ENCODE data around the gene IRX5. TPM values are rescaled to one million over a fixed set of nuclear protein-coding genes. Genes with fewer than 3 reads are reported as not detected.

IRX5 gene
- total RNA-seq, 1 donor from 2014 or later = 2.6 TPM

GRCh38 chr16:54926166-54926838, 4.4 kb upstream of the IRX5 start:
- no peak overlapping the region for H3K4me3 Mint-ChIP-seq (ENCODE audit: unreplicated experiment)
- no peak for TF ChIP-seq CTCF (IDR thresholded peaks at IDR 0.05; ENCODE audit: unreplicated experiment)
- H3K9me3 Mint-ChIP-seq (ENCODE audit: unreplicated experiment) = no peaks in the 10 kb centered on the region
- no peak overlapping the region for H3K27ac Mint-ChIP-seq (ENCODE audit: unreplicated experiment)
- no peaks in the 10 kb centered on the region for H3K36me3 Mint-ChIP-seq (ENCODE audit: low read depth, unreplicated experiment)
- peaks cover 20% of the 10 kb centered on the region for H3K4me1 Mint-ChIP-seq (ENCODE audit: unreplicated experiment)
- peaks cover 13% of the 10 kb centered on the region for H3K27me3 Mint-ChIP-seq (ENCODE audit: unreplicated experiment)
- DNase-seq (ENCODE audit: low spot score) = no peak

- H3K36me3 Mint-ChIP-seq (ENCODE audit: low read depth, unreplicated experiment) = no peaks in the 10 kb centered on the region
- H3K27me3 Mint-ChIP-seq (ENCODE audit: unreplicated experiment) = peaks cover 19% of the 10 kb centered on the region
- H3K4me1 Mint-ChIP-seq (ENCODE audit: unreplicated experiment) = peaks cover 26% of the 10 kb centered on the region
- peak overlapping the region; percentile 53 for H3K27ac Mint-ChIP-seq (ENCODE audit: unreplicated experiment)
- H3K9me3 Mint-ChIP-seq (ENCODE audit: unreplicated experiment) = no peaks in the 10 kb centered on the region
- DNase-seq (ENCODE audit: low spot score) = no peak
- no peak for TF ChIP-seq CTCF (IDR thresholded peaks at IDR 0.05; ENCODE audit: unreplicated experiment)
- H3K4me3 Mint-ChIP-seq (ENCODE audit: unreplicated experiment) = peak overlapping the region; percentile 91
These were observed 3.3 kb upstream of the IRX5 start for GRCh38 chr16:54927125-54928015.

GRCh38 chr16:54928016-54928356, 2.7 kb upstream of the IRX5 start:
- TF ChIP-seq CTCF (IDR thresholded peaks at IDR 0.05; ENCODE audit: unreplicated experiment) = no peak
- no peaks in the 10 kb centered on the region for H3K36me3 Mint-ChIP-seq (ENCODE audit: low read depth, unreplicated experiment)
- peaks cover 29% of the 10 kb centered on the region for H3K4me1 Mint-ChIP-seq (ENCODE audit: unreplicated experiment)
- no peak for DNase-seq (ENCODE audit: low spot score)
- H3K27ac Mint-ChIP-seq (ENCODE audit: unreplicated experiment) = peak overlapping the region; percentile 53
- no peaks in the 10 kb centered on the region for H3K9me3 Mint-ChIP-seq (ENCODE audit: unreplicated experiment)
- H3K27me3 Mint-ChIP-seq (ENCODE audit: unreplicated experiment) = peaks cover 22% of the 10 kb centered on the region
- H3K4me3 Mint-ChIP-seq (ENCODE audit: unreplicated experiment) = peak overlapping the region; percentile 91

- Mint-ChIP-seq H3K27ac (ENCODE audit: unreplicated experiment) (peak overlapping the region; percentile 53), H3K27me3 (ENCODE audit: unreplicated experiment) (peaks cover 23% of the 10 kb centered on the region)
- TF ChIP-seq CTCF (IDR thresholded peaks at IDR 0.05; ENCODE audit: unreplicated experiment) = no peak
These were observed 2.1 kb upstream of the IRX5 start for GRCh38 chr16:54928411-54929089.

More at GRCh38 chr16:54928411-54929089, 2.1 kb upstream of the IRX5 start:
- Mint-ChIP-seq H3K4me1 (ENCODE audit: unreplicated experiment) (peaks cover 30% of the 10 kb centered on the region), H3K9me3 (ENCODE audit: unreplicated experiment) (no peaks in the 10 kb centered on the region), H3K4me3 (ENCODE audit: unreplicated experiment) (peak overlapping the region; percentile 91), H3K36me3 (ENCODE audit: low read depth, unreplicated experiment) (no peaks in the 10 kb centered on the region)
- DNase-seq (ENCODE audit: low spot score) = peak; percentile 77

Measured in endothelial cell (in vitro differentiated cells).